Measurements from ENCODE around the gene NR0B2. TPM values are rescaled to one million over a fixed set of nuclear protein-coding genes. Genes with fewer than 3 reads are reported as not detected.

The NR0B2 gene
- total and polyA plus RNA-seq, 2 of the 13 experiments (the other 11 are each of a cell fraction or from before 2014, with no cell fraction given) = 72.5 to 133 TPM

- TF ChIP-seq MXI1 (IDR thresholded peaks at IDR 0.05; ENCODE audit: borderline replicate concordance, low read depth, low read length) (peak; percentile 76; the same call in 1 of the 3 replicates), PPARG (CRISPR knock-in tag; conservative IDR thresholded peaks at IDR 0.05) (peak; percentile 92), RFX5 (IDR thresholded peaks at IDR 0.05; ENCODE audit: low read depth, low read length) (no peak; the same call in 1 of the 2 replicates), RXRA (CRISPR knock-in tag; IDR thresholded peaks at IDR 0.05) (peak; percentile 99), ZNF207 (IDR thresholded peaks at IDR 0.05; ENCODE audit: borderline replicate concordance) (no peak), ZEB1 (IDR thresholded peaks at IDR 0.05; ENCODE audit: insufficient replicate concordance, low read depth) (peak; percentile 97), ZNF232 (CRISPR knock-in tag; IDR thresholded peaks at IDR 0.05; ENCODE audit: borderline replicate concordance) (peak; percentile 89), POGZ (CRISPR knock-in tag; IDR thresholded peaks at IDR 0.05) (peak; percentile 85), NFIB (CRISPR knock-in tag; IDR thresholded peaks at IDR 0.05; ENCODE audit: borderline replicate concordance) (no peak), CCDC6 (CRISPR knock-in tag; IDR thresholded peaks at IDR 0.05) (peak; percentile 98), SP4 (CRISPR knock-in tag; IDR thresholded peaks at IDR 0.05) (peak; percentile 82), ZNF782 (CRISPR knock-in tag; IDR thresholded peaks at IDR 0.05; ENCODE audit: borderline replicate concordance) (peak; percentile 84; the same call in 1 of the 2 replicates), ZBTB1 (CRISPR knock-in tag; IDR thresholded peaks at IDR 0.05; ENCODE audit: borderline replicate concordance) (no peak), ZFP90 (CRISPR knock-in tag; IDR thresholded peaks at IDR 0.05; ENCODE audit: borderline replicate concordance) (peak; percentile 85), ZNF552 (CRISPR knock-in tag; IDR thresholded peaks at IDR 0.05; ENCODE audit: borderline replicate concordance) (peak; percentile 71; the same call in 1 of the 2 replicates), PRMT3 (CRISPR knock-in tag; IDR thresholded peaks at IDR 0.05; ENCODE audit: borderline replicate concordance, low read depth) (no peak), SCMH1 (CRISPR knock-in tag; IDR thresholded peaks at IDR 0.05; ENCODE audit: borderline replicate concordance) (no peak), DZIP1 (CRISPR knock-in tag; IDR thresholded peaks at IDR 0.05) (peak; percentile 6; the same call in 1 of the 2 replicates)
- TF ChIP-seq, protein P1, sequence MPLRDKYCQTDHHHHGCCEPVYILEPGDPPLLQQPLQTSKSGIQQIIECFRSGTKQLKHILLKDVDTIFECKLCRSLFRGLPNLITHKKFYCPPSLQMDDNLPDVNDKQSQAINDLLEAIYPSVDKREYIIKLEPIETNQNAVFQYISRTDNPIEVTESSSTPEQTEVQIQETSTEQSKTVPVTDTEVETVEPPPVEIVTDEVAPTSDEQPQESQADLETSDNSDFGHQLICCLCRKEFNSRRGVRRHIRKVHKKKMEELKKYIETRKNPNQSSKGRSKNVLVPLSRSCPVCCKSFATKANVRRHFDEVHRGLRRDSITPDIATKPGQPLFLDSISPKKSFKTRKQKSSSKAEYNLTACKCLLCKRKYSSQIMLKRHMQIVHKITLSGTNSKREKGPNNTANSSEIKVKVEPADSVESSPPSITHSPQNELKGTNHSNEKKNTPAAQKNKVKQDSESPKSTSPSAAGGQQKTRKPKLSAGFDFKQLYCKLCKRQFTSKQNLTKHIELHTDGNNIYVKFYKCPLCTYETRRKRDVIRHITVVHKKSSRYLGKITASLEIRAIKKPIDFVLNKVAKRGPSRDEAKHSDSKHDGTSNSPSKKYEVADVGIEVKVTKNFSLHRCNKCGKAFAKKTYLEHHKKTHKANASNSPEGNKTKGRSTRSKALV (CRISPR knock-in tag; IDR thresholded peaks at IDR 0.05) = no peak
- TF ChIP-seq, protein P2, sequence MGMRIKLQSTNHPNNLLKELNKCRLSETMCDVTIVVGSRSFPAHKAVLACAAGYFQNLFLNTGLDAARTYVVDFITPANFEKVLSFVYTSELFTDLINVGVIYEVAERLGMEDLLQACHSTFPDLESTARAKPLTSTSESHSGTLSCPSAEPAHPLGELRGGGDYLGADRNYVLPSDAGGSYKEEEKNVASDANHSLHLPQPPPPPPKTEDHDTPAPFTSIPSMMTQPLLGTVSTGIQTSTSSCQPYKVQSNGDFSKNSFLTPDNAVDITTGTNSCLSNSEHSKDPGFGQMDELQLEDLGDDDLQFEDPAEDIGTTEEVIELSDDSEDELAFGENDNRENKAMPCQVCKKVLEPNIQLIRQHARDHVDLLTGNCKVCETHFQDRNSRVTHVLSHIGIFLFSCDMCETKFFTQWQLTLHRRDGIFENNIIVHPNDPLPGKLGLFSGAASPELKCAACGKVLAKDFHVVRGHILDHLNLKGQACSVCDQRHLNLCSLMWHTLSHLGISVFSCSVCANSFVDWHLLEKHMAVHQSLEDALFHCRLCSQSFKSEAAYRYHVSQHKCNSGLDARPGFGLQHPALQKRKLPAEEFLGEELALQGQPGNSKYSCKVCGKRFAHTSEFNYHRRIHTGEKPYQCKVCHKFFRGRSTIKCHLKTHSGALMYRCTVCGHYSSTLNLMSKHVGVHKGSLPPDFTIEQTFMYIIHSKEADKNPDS (CRISPR knock-in tag; IDR thresholded peaks at IDR 0.05) = peak; percentile 83
Observed at GRCh38 chr1:26913754-26914619, at the start of gene NR0B2 (continued).

All from HepG2 (cell line).